Measurements from ENCODE around the gene COLEC12.

DNA sequence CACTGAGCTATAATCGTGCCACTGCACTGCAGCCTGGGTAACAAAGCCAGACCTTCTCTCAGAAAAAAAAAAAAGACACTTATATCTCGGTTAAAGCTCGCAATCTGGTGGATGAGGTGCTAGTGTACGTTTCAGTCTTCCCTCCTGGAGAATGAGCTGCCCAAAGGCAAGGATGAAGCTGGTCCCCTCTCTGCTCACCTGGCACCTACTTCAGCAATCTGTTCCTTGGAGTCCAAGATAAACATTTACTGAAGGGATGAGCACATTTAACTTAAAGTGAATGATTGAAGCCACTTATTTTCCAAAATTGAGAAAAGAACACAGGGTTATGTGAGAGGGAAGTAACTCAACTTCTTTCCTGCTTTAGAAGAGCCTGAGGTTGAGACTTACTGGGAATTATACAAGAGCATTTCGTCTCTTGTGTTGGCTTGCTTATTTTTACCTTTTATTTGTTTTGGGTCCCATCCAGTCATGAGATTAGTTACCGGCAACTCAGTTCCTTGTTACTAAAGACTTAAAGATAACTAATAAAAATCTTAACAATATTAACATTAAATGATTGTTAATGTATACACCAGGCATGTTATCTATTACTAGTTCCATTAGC is 33.6 kb upstream of the COLEC12 start:
- TF ChIP-seq, protein P1, sequence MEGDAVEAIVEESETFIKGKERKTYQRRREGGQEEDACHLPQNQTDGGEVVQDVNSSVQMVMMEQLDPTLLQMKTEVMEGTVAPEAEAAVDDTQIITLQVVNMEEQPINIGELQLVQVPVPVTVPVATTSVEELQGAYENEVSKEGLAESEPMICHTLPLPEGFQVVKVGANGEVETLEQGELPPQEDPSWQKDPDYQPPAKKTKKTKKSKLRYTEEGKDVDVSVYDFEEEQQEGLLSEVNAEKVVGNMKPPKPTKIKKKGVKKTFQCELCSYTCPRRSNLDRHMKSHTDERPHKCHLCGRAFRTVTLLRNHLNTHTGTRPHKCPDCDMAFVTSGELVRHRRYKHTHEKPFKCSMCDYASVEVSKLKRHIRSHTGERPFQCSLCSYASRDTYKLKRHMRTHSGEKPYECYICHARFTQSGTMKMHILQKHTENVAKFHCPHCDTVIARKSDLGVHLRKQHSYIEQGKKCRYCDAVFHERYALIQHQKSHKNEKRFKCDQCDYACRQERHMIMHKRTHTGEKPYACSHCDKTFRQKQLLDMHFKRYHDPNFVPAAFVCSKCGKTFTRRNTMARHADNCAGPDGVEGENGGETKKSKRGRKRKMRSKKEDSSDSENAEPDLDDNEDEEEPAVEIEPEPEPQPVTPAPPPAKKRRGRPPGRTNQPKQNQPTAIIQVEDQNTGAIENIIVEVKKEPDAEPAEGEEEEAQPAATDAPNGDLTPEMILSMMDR (IDR thresholded peaks at IDR 0.05) = no peak
- no peak for TF ChIP-seq POLR2A (IDR thresholded peaks at IDR 0.05)

Measured in lower leg skin (tissue), 3 donors.